Adipocyte (in vitro differentiated cells): ENCODE data around the gene MAN1C1.

Experiments
- DNase-seq: peaks from one replicate; pipeline ENCODE4 v3.0.0-alpha.2; 2015; ENCODE audit warnings: low read depth
- H3K27me3 ChIP-seq: replicated peaks from 2 replicates; pipeline ENCODE4 v1.7.0; 2013; ENCODE audit warnings: mild to moderate bottlenecking, low read length, moderate library complexity; ENCODE audit not compliant: control insufficient read depth, insufficient read depth
- H3K36me3 ChIP-seq: 2 replicates; pipeline ENCODE4 v1.7.0; 2013; ENCODE audit warnings: low read length, mild to moderate bottlenecking, moderate library complexity; ENCODE audit not compliant: control insufficient read depth, insufficient read depth, severe bottlenecking
- H3K4me1 ChIP-seq: 2 replicates; pipeline ENCODE4 v1.7.0; 2013; ENCODE audit warnings: mild to moderate bottlenecking, low read length, moderate library complexity; ENCODE audit not compliant: control insufficient read depth, insufficient read depth
- H3K4me3 ChIP-seq: 2 replicates; pipeline ENCODE4 v1.7.0; 2013; ENCODE audit warnings: mild to moderate bottlenecking, low read length, moderate library complexity
- H3K9ac ChIP-seq: 2 replicates; pipeline ENCODE4 v1.7.0; 2013; ENCODE audit warnings: mild to moderate bottlenecking, low read length, moderate library complexity
- H3K9me3 ChIP-seq: 2 replicates; pipeline ENCODE4 v1.7.0; 2013; ENCODE audit warnings: mild to moderate bottlenecking, low read length, moderate library complexity; ENCODE audit not compliant: control insufficient read depth

The MAN1C1 gene

GRCh38 chr1:25757151-25757845 is 140.7 kb downstream of the MAN1C1 start:
- H3K9me3 ChIP-seq = no peaks in the 10 kb centered on the region
- DNase-seq = no peak
- no peaks in the 10 kb centered on the region for H3K27me3 ChIP-seq
- H3K4me3 ChIP-seq = no peak overlapping the region
- peaks cover 36% of the 10 kb centered on the region for H3K36me3 ChIP-seq
- no peak overlapping the region for H3K9ac ChIP-seq
- no peaks in the 10 kb centered on the region for H3K4me1 ChIP-seq

DNA sequence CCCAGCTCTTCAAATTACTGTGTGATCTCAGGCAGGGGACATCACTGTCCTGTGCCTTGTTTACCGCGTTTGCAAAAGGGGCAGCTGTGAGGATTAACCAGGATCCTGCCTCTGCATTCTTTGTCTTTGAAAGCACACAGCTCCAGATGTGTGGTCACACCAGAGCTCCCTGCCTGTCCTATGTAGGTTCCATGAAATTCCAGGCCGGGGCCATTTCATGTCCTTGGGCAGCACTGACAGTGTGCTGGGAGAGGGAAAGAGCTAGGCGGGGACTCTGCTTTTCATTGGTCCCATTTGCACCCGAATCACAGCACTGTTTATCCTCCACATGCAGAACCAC is 141.2 kb downstream of the MAN1C1 start:
- no peak for DNase-seq
- Histone ChIP-seq H3K9me3 (no peaks in the 10 kb centered on the region), H3K4me1 (no peaks in the 10 kb centered on the region), H3K36me3 (peaks cover 36% of the 10 kb centered on the region), H3K27me3 (no peaks in the 10 kb centered on the region), H3K9ac (no peak overlapping the region), H3K4me3 (no peak overlapping the region)

- no peaks in the 10 kb centered on the region for H3K4me1 ChIP-seq
- H3K9ac ChIP-seq = no peak overlapping the region
- H3K9me3 ChIP-seq = no peaks in the 10 kb centered on the region
- H3K36me3 ChIP-seq = peaks cover 35% of the 10 kb centered on the region
- H3K4me3 ChIP-seq = no peak overlapping the region
- no peaks in the 10 kb centered on the region for H3K27me3 ChIP-seq
- no peak for DNase-seq
Observed at GRCh38 chr1:25758466-25759070, 142.0 kb downstream of the MAN1C1 start.

GRCh38 chr1:25760122-25760719 is 143.6 kb downstream of the MAN1C1 start:
- H3K9ac ChIP-seq = no peak overlapping the region
- H3K4me3 ChIP-seq = no peak overlapping the region
- DNase-seq = no peak
- no peaks in the 10 kb centered on the region for H3K9me3 ChIP-seq
- H3K4me1 ChIP-seq = no peaks in the 10 kb centered on the region
- H3K27me3 ChIP-seq = no peaks in the 10 kb centered on the region
- H3K36me3 ChIP-seq = peaks cover 30% of the 10 kb centered on the region

- Histone ChIP-seq H3K4me1 (no peaks in the 10 kb centered on the region), H3K27me3 (no peaks in the 10 kb centered on the region), H3K9me3 (no peaks in the 10 kb centered on the region), H3K9ac (no peak overlapping the region), H3K36me3 (peaks cover 24% of the 10 kb centered on the region), H3K4me3 (no peak overlapping the region)
- no peak for DNase-seq
Observed at GRCh38 chr1:25760871-25761270, 144.3 kb downstream of the MAN1C1 start.

DNA sequence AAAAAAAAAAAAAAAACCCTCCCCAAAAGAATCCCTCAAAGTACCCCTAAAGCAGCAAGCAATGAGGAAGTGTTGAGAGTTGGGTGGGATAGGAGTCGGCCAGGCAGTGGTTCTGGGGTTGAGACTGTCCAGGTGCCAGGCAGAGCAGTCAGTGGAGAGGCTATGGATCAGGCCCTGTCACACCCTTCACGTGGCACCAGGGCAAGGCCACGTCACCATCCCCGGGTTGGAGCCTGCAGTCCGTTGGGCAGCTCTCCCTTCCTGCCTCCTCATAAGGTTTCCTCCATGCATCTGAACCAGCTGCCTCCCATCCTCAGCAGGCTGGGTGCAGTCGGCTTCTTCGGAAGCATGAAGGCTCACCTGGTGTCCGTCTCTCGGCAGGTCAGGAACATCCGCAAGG is 146.9 kb downstream of the MAN1C1 start:
- no peak for DNase-seq
- H3K4me3 ChIP-seq = no peak overlapping the region
- no peaks in the 10 kb centered on the region for H3K9me3 ChIP-seq
- H3K4me1 ChIP-seq = no peaks in the 10 kb centered on the region
- H3K27me3 ChIP-seq = no peaks in the 10 kb centered on the region
- H3K9ac ChIP-seq = no peak overlapping the region
- peaks cover 26% of the 10 kb centered on the region for H3K36me3 ChIP-seq

DNA sequence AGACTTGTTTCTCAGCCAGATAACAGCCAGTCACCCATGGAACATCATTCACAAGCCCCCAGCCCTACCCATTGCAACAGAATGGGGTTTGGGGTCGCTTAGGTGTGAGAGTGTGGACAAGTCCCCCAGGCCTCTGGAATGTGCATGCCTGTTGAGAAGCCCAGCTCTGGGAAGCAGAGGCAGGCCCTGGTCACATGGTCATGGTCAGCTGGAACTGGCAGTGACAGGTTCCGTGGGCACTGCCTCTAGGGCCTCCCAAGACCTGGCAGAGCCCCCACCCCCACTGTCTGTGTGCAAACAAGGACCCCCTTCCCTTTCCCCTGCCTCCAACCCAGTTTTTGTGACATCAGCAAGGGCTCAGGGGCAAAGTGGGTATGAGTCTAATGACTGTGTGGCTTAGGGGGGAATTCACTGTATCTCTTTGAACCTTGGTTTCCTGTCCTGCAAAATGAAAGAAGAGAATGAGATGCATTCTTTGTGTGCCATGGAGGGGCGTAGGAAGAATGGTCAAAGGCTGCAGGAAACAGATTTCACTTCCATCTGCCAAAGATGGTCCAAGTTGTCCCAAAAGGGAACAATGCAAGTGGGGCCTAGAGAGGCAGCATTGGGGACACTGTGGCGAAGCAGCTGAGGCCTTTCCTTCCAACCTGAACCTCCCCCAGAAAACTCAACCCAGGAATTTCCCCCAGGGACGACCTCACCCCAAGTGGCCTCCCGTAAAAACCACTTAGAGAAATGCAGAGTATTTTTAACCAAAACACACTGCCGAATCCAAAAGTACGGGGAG is 148.7 kb downstream of the MAN1C1 start:
- no peak for DNase-seq
- peaks cover 28% of the 10 kb centered on the region for H3K36me3 ChIP-seq
- no peak overlapping the region for H3K9ac ChIP-seq
- H3K27me3 ChIP-seq = no peaks in the 10 kb centered on the region
- no peaks in the 10 kb centered on the region for H3K9me3 ChIP-seq
- H3K4me3 ChIP-seq = no peak overlapping the region
- no peaks in the 10 kb centered on the region for H3K4me1 ChIP-seq

DNA sequence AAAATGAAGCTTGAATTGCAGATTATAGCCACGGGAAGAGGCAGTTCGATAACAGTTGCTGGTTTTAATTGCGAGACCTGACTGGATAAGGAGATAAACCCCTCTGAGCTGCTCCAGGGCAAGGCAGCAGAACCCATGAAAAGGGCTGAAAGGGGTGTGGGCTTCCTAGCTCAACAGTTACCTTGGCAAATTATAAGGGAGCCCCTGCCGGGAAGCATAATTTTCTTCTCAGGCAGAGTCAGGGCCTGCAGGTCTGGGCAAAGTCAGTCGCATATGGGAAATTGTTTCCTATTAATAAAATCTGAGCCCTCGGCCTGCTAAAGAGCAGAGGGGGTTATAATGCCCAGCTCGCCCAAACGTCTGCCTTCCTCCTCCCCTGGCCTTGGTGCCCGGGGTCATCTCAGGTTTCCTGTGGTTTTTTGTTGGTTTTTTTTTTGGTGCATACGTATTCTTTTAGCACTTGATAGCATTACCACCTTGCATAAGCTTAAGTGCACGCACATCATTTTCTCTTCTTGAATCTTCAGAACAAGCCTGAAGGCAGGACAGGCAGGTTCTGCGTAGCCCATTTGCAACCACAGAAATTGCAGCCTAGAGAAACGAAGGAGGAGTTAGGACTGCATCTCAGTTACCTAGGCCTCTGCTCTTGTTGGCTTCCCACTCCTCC is 149.5 kb downstream of the MAN1C1 start:
- DNase-seq = no peak
- H3K9ac ChIP-seq = no peak overlapping the region
- peaks cover 27% of the 10 kb centered on the region for H3K36me3 ChIP-seq
- no peaks in the 10 kb centered on the region for H3K27me3 ChIP-seq
- peaks cover 4% of the 10 kb centered on the region for H3K4me1 ChIP-seq
- no peak overlapping the region for H3K4me3 ChIP-seq
- H3K9me3 ChIP-seq = no peaks in the 10 kb centered on the region

- no peak for DNase-seq
- H3K36me3 ChIP-seq = peaks cover 29% of the 10 kb centered on the region
- H3K4me1 ChIP-seq = peaks cover 5% of the 10 kb centered on the region
- H3K27me3 ChIP-seq = no peaks in the 10 kb centered on the region
- H3K9me3 ChIP-seq = no peaks in the 10 kb centered on the region
- H3K4me3 ChIP-seq = no peak overlapping the region
- H3K9ac ChIP-seq = no peak overlapping the region
Observed at GRCh38 chr1:25766721-25767436, 150.3 kb downstream of the MAN1C1 start.

GRCh38 chr1:25767437-25767770 is 150.8 kb downstream of the MAN1C1 start:
- Histone ChIP-seq H3K9me3 (no peaks in the 10 kb centered on the region), H3K36me3 (peaks cover 34% of the 10 kb centered on the region), H3K4me1 (peaks cover 5% of the 10 kb centered on the region), H3K27me3 (no peaks in the 10 kb centered on the region), H3K9ac (no peak overlapping the region), H3K4me3 (no peak overlapping the region)
- no peak for DNase-seq
